ENCODE results near the gene SGTA.

- TF ChIP-seq CTCF (IDR thresholded peaks at IDR 0.05; ENCODE audit: insufficient read depth, low read length, poor library complexity, severe bottlenecking) (no peak), EZH2phosphoT487 (conservative IDR thresholded peaks at IDR 0.05; ENCODE audit: low read length) (no peak)
These were observed 32.1 kb upstream of the SGTA start for GRCh38 chr19:2815191-2815614.

Measured in SU-DHL-6 (cell line).